Hypothalamus (tissue), 51 donors: ENCODE results near the gene ZMAT2.
"Not testable (repeated sequence)": the region's sequence is repeated elsewhere in the genome, so short reads cannot be mapped to it uniquely, and the experiment has no call there.

Experiments
- DNase-seq, 51 donors: peaks; one replicate each; lab custom pipeline; 2025; lab: John Stamatoyannopoulos, UW

The ZMAT2 gene

GRCh38 chr5:140700177-140701144 is at the start of gene ZMAT2:
ZMAT2 (plus strand) TSS chr5:140700447; CDS start chr5:140700461, 14 bp downstream.
- DNase-seq: peak; percentile 37 to 98 (median 91)

- DNase-seq: no peak
Observed at GRCh38 chr5:140658870-140659269, 41.4 kb upstream of the ZMAT2 start.

- not testable (repeated sequence) for DNase-seq
Observed at GRCh38 chr5:140660371-140660770, 39.9 kb upstream of the ZMAT2 start.

GRCh38 chr5:140664030-140664358 is 36.3 kb upstream of the ZMAT2 start:
- DNase-seq: peak in 1 of 51 donors; percentile 42

- DNase-seq: peak; percentile 57 to 97 (median 93)
Observed at GRCh38 chr5:140664359-140665119, 35.7 kb upstream of the ZMAT2 start, which contains the start of gene WDR55. WDR55 (plus strand) TSS chr5:140664904; CDS start chr5:140664913, 9 bp downstream.

GRCh38 chr5:140671035-140671434 is 29.2 kb upstream of the ZMAT2 start:
- DNase-seq: not testable (repeated sequence)

- no peak for DNase-seq
Observed at GRCh38 chr5:140671472-140672125, 28.6 kb upstream of the ZMAT2 start.

- DNase-seq: peak in 7 of 51 donors; percentile 1 to 28 (median 8)
Observed at GRCh38 chr5:140672455-140673186, 27.6 kb upstream of the ZMAT2 start.

GRCh38 chr5:140673187-140673976 is 26.9 kb upstream of the ZMAT2 start, which contains the start of gene DND1:
DND1 (minus strand) TSS chr5:140673576; CDS start chr5:140673542, 34 bp downstream.
- DNase-seq: no peak

- no peak for DNase-seq
Observed at GRCh38 chr5:140674211-140674610, 26.0 kb upstream of the ZMAT2 start.

GRCh38 chr5:140674629-140675028 is 25.6 kb upstream of the ZMAT2 start:
- no peak for DNase-seq

- no peak for DNase-seq
Observed at GRCh38 chr5:140677947-140678346, 22.3 kb upstream of the ZMAT2 start.

- no peak for DNase-seq
Observed at GRCh38 chr5:140678993-140679392, 21.3 kb upstream of the ZMAT2 start.

GRCh38 chr5:140690376-140690932 is 9.8 kb upstream of the ZMAT2 start:
- DNase-seq: no peak

- DNase-seq: peak; percentile 12 to 94 (median 86)
Observed at GRCh38 chr5:140690941-140691924, 9.0 kb upstream of the ZMAT2 start, which contains the start of the genes HARS1 and HARS2. HARS1 (minus strand) TSS chr5:140691370; CDS start chr5:140691304, 66 bp downstream. HARS2 (plus strand) TSS chr5:140691455; CDS start chr5:140691649, 194 bp downstream.

- no peak for DNase-seq
Observed at GRCh38 chr5:140694276-140694675, 6.0 kb upstream of the ZMAT2 start.

- DNase-seq: no peak
Observed at GRCh38 chr5:140696891-140697492, 3.3 kb upstream of the ZMAT2 start.
